ENCODE measurements around the gene SLC22A12. TPM values are rescaled to one million over a fixed set of nuclear protein-coding genes. Genes with fewer than 3 reads are reported as not detected.

Gene SLC22A12
- polyA plus RNA-seq, 1 experiment, result not detected

DNA sequence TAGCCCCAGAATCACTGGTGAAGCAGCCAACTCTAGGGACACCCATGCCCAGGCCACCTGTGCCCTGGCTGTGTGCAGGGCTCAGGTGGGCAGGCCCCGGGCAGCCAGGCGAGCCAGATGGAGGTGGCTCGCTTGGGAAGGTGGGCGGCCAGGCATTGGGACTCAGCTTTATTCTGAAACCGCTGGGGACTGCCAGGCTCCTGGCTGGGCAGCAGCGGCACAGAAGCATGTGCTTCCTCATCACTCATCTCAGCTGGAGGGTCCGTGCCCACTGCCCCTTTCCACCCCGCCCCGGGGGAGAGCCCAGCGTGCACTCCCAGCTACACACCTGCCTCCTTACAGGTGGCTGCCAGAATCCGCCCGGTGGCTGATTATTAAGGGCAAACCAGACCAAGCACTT lies 27.1 kb upstream of the SLC22A12 start:
- POLR2A ChIA-PET, result no interaction called here
- TF ChIP-seq, protein P1, sequence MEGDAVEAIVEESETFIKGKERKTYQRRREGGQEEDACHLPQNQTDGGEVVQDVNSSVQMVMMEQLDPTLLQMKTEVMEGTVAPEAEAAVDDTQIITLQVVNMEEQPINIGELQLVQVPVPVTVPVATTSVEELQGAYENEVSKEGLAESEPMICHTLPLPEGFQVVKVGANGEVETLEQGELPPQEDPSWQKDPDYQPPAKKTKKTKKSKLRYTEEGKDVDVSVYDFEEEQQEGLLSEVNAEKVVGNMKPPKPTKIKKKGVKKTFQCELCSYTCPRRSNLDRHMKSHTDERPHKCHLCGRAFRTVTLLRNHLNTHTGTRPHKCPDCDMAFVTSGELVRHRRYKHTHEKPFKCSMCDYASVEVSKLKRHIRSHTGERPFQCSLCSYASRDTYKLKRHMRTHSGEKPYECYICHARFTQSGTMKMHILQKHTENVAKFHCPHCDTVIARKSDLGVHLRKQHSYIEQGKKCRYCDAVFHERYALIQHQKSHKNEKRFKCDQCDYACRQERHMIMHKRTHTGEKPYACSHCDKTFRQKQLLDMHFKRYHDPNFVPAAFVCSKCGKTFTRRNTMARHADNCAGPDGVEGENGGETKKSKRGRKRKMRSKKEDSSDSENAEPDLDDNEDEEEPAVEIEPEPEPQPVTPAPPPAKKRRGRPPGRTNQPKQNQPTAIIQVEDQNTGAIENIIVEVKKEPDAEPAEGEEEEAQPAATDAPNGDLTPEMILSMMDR (IDR thresholded peaks at IDR 0.05; ENCODE audit: insufficient read depth, low read depth, low read length), result no peak
- H3K27me3 ChIP-seq (ENCODE audit: control insufficient read depth, insufficient read depth, low read length), result peaks cover 4% of the 10 kb centered on the region; the same call in 1 of the 2 replicates
- DNase-seq (ENCODE audit: low read depth), result no peak
- CTCF ChIA-PET, result no interaction called here
- H3K4me3 ChIP-seq (ENCODE audit: low read depth, low read length), result no peak overlapping the region
- H3K36me3 ChIP-seq (ENCODE audit: control insufficient read depth, insufficient read depth, low read length), result no peaks in the 10 kb centered on the region

DNA sequence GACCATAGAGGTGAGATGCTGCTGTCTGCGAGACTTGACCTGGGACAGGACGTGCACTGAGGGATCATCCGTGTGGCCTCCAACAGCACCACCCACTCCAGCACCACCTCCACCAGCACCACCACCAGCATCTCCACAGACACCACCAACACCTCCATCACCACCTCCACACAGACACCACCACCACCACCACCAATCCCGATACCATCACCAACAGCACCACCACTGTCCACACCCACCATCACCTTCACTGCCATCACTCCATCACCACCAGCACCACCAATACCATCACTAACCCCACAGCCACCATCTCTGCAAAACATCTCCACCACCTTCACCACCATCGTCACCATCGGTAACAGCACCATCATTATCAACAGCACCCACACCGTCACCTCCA lies 26.6 kb upstream of the SLC22A12 start:
- CTCF ChIA-PET, result no interaction called here
- TF ChIP-seq, protein P1 (IDR thresholded peaks at IDR 0.05; ENCODE audit: insufficient read depth, low read depth, low read length), result no peak

DNA sequence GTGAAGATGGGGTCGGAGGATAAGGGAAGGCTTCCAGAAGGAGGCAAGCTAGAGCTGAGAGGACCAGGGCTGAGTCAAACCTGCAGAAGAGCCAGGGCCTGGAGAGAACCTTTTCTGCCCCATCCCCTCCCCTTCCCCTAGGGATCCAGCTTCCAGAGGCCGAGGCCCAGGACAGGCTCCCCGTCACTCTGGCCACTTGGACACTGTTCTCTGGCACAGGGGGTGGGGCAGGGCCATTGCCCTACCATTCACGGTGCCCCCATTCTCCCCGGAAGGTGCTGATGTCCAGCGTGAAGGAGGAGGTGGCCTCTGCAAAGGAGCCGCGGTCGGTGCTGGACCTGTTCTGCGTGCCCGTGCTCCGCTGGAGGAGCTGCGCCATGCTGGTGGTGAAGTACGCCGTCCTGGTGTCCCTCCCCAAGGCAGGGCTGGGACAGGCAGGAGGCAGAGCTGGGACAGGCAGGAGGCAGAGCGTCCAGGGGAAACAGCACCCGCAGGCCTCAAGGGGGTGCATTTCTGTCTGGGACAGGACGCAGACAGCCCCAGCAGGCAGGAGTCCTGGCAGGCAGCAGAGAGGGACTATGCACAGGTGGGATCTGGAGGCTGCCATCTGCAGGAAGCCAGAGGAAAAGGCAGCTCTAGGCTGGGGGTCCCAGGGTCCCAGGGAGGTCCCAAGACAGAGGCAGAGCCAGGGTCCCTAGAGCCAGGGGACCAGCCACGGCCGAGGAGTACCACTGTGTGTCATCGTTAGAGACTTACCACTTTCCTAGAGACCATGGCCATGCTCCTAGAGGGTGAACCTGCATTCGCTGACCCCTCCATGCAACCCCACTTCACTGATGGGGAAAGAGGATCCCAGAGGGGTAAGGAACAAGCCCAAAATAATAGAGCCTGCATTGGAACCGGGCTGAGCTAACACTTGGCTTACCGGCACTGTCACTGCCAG lies 25.8 kb upstream of the SLC22A12 start:
- no peak overlapping the region for H3K4me3 ChIP-seq (ENCODE audit: low read depth, low read length)
- TF ChIP-seq, protein P1 (IDR thresholded peaks at IDR 0.05; ENCODE audit: insufficient read depth, low read depth, low read length), result no peak
- no peak for DNase-seq (ENCODE audit: low read depth)
- ChIA-PET CTCF (interaction anchor here (1.5 kb wide), 1 partner anchor 116 kb away, joined by 5 read pairs; no protein-coding TSS in a partner anchor), POLR2A (no interaction called here)
- no peaks in the 10 kb centered on the region for H3K36me3 ChIP-seq (ENCODE audit: control insufficient read depth, insufficient read depth, low read length)
- H3K27me3 ChIP-seq (ENCODE audit: control insufficient read depth, insufficient read depth, low read length), result peaks cover 4% of the 10 kb centered on the region

More for the DNA sequence above, 26.6 kb upstream of the SLC22A12 start:
- Histone ChIP-seq H3K36me3 (ENCODE audit: control insufficient read depth, insufficient read depth, low read length) (no peaks in the 10 kb centered on the region), H3K4me3 (ENCODE audit: low read depth, low read length) (no peak overlapping the region), H3K27me3 (ENCODE audit: control insufficient read depth, insufficient read depth, low read length) (peaks cover 4% of the 10 kb centered on the region; the same call in 1 of the 2 replicates)
- DNase-seq (ENCODE audit: low read depth), result no peak
- POLR2A ChIA-PET, result no interaction called here

DNA sequence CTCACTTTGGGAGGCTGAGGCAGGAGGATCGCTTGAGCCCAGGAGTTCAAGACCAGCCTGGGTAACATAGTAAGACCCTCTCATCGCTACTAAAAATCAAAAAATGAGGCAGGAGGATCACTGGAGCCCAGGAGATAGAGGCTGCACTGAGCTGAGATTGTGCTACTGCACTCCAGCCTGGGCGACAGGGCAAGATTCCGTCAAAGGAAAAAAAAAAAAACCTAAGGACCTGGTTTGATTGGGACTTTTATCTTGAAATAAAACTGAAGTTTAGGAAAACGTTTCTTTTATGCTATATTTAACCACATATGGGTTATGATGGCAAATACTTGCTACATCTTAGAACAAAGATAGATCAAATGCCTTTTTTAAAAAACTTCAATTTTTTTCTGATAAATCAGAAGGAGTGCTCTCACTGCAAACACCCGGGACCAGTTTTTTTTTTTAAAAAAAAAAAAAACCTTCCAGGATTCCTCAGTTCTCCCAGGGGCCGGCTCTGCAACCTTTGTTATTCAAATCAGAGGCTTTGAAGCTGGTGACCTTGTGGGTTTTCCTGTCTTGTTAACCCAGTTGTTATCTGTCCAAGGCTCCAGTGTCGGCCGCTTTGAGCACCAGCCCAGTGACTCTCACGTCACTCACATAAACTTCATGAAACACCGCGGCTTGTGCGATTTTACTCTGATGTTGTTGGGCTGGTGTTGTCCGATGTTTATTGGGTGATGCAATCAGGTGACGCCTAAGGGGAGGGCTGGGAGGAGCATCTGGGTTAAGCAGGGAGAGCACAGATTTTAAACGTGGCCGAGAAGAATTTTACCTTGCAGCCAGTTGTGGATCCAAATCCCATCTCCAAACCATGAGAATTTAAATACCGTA lies 24.7 kb upstream of the SLC22A12 start:
- CTCF ChIA-PET, result interaction anchor here (1.0 to 1.5 kb wide), 2 partner anchors 85 to 117 kb away, joined by 5 read pairs; no protein-coding TSS in a partner anchor

More for the DNA sequence above, 24.7 kb upstream of the SLC22A12 start:
- TF ChIP-seq, protein P1 (IDR thresholded peaks at IDR 0.05; ENCODE audit: insufficient read depth, low read depth, low read length), result no peak
- POLR2A ChIA-PET, result no interaction called here
- H3K4me3 ChIP-seq (ENCODE audit: low read depth, low read length), result no peak overlapping the region
- no peaks in the 10 kb centered on the region for H3K36me3 ChIP-seq (ENCODE audit: control insufficient read depth, insufficient read depth, low read length)
- DNase-seq (ENCODE audit: low read depth), result no peak
- peaks cover 1% of the 10 kb centered on the region for H3K27me3 ChIP-seq (ENCODE audit: control insufficient read depth, insufficient read depth, low read length)
